ENCODE data around the gene MGAT4B. TPM values are rescaled to one million over a fixed set of nuclear protein-coding genes. Genes with fewer than 3 reads are reported as not detected.

The MGAT4B gene
- total RNA-seq, 4 donors from 2014 or later: 28.3 to 86.0 (median 61.4) TPM

DNA sequence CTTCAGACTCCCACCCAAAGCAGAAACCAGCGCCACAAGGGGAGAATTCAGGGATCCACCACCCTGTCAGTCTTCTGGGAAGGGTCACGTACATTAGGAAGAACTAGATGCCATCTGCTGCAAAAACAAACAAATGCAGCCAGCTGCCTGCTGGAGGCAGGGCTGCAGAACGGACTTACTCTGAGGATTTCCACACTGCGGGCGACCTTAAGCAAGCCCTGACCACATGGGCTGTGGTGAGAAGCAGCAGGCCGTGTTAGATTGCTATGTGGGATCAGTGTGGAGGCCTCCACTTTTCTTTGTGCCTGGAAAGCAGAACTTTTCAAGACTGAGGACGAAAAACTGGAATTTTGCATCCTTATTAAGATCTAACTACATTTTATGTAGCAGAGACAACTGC, 26.3 kb downstream of the MGAT4B start:
- intact Hi-C loops (cut with DNase I; ENCODE audit: low total_unique reads) (no loop called here), in situ Hi-C loops (cut with MboI; ENCODE audit: low sequenced_read_pairs in 4 of 4) (no loop called here)
- no peak overlapping the region for H3K4me3 ChIP-seq
- H3K27ac ChIP-seq: no peak overlapping the region
- TF ChIP-seq, protein P1, sequence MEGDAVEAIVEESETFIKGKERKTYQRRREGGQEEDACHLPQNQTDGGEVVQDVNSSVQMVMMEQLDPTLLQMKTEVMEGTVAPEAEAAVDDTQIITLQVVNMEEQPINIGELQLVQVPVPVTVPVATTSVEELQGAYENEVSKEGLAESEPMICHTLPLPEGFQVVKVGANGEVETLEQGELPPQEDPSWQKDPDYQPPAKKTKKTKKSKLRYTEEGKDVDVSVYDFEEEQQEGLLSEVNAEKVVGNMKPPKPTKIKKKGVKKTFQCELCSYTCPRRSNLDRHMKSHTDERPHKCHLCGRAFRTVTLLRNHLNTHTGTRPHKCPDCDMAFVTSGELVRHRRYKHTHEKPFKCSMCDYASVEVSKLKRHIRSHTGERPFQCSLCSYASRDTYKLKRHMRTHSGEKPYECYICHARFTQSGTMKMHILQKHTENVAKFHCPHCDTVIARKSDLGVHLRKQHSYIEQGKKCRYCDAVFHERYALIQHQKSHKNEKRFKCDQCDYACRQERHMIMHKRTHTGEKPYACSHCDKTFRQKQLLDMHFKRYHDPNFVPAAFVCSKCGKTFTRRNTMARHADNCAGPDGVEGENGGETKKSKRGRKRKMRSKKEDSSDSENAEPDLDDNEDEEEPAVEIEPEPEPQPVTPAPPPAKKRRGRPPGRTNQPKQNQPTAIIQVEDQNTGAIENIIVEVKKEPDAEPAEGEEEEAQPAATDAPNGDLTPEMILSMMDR (IDR thresholded peaks at IDR 0.05 in 4 of 5, conservative IDR thresholded peaks at IDR 0.05 in 1 of 5): no peak
- TF ChIP-seq POLR2A (IDR thresholded peaks at IDR 0.05): no peak
- peaks cover 0 to 21% of the 10 kb centered on the region in 2 donors for H3K36me3 ChIP-seq
- H3K9me3 ChIP-seq: no peaks in the 10 kb centered on the region
- no peaks in the 10 kb centered on the region for H3K4me1 ChIP-seq
- no peak for ATAC-seq
- DNase-seq: no peak
- no peaks in the 10 kb centered on the region for H3K27me3 ChIP-seq

DNA sequence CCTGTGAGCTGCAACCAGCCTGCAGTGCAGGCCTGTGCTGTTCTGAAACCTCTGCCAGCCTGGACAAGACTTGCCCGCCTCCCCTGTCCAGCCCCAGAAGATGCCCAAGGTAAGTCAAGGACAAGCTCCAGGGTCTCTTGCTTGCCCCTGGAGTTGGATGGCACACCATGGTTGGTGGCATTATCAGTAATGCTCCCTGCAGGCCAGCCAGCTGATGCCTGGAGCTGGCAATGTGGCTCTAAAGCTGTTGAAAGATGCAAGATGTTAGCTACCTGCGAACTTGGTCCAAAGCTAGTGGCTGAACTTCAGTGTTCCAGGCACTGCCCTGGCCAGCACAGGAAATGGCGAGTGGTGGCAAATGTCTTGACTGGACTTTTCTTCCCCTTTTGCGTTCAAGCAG, 26.8 kb downstream of the MGAT4B start:
- no peak for DNase-seq
- Histone ChIP-seq H3K4me3 (no peak overlapping the region), H3K27me3 (no peaks in the 10 kb centered on the region), H3K9me3 (no peaks in the 10 kb centered on the region), H3K27ac (no peak overlapping the region), H3K4me1 (no peaks in the 10 kb centered on the region), H3K36me3 (peaks cover 0 to 26% of the 10 kb centered on the region in 2 donors)
- in situ Hi-C loops (cut with MboI; ENCODE audit: low sequenced_read_pairs in 4 of 4) (no loop called here), intact Hi-C loops (cut with DNase I; ENCODE audit: low total_unique reads) (no loop called here)
- no peak for ATAC-seq
- TF ChIP-seq, protein P1 (IDR thresholded peaks at IDR 0.05 in 4 of 5, conservative IDR thresholded peaks at IDR 0.05 in 1 of 5): no peak
- TF ChIP-seq POLR2A (IDR thresholded peaks at IDR 0.05): no peak

DNA sequence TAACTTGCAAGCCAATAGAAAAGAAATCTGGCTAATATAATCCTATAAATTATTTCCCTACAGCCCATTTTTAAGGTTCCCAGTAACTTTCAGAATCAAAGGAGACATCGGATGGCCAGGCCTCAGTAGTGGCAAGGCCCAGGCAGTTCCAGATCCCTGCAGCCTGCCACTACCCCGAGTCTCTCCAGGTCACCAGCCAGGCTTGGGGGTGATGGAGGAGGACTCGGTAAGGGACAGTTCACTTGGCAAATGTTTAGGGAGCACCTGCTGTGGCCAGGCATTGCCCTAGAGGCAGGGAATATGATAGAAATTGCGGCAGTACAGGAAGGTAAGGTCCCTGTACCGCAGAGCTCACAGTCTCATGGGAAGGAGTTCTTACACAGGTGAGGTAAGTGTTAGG, 28.1 kb downstream of the MGAT4B start:
- no peak overlapping the region for H3K27ac ChIP-seq
- DNase-seq: no peak
- ATAC-seq: no peak
- H3K4me1 ChIP-seq: no peaks in the 10 kb centered on the region
- H3K4me3 ChIP-seq: no peak overlapping the region
- TF ChIP-seq, protein P1 (IDR thresholded peaks at IDR 0.05 in 4 of 5, conservative IDR thresholded peaks at IDR 0.05 in 1 of 5): no peak
- no peak for TF ChIP-seq POLR2A (IDR thresholded peaks at IDR 0.05)
- H3K9me3 ChIP-seq: no peaks in the 10 kb centered on the region
- H3K36me3 ChIP-seq: peaks cover 0 to 38% of the 10 kb centered on the region in 2 donors
- no peaks in the 10 kb centered on the region for H3K27me3 ChIP-seq
- intact Hi-C loops (cut with DNase I; ENCODE audit: low total_unique reads): no loop called here
- in situ Hi-C loops (cut with MboI; ENCODE audit: low sequenced_read_pairs in 4 of 4): no loop called here

DNA sequence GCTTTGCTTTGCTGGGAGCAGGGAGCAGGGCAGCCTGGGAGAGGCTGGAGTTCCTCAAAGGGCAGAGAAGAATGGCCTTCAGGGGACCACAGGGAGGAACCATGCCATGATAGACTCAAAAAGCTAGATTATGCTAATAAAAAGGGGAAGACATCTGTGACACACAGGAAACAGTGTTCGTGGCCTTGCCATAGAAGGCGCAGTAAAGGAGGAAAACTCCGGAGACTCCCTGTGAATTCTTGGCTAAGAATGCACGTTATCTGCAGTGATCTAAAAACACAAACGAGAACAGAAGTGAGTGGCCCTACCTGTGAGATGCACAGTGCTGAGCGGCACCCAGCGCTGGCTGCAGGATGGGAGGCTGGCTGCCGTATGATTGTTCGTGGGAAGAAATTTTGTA, 28.8 kb downstream of the MGAT4B start:
- no peak for ATAC-seq
- in situ Hi-C loops (cut with MboI; ENCODE audit: low sequenced_read_pairs in 4 of 4): no loop called here
- no peak for DNase-seq
- no peaks in the 10 kb centered on the region for H3K27me3 ChIP-seq
- no peaks in the 10 kb centered on the region for H3K9me3 ChIP-seq
- H3K4me3 ChIP-seq: no peak overlapping the region
- H3K36me3 ChIP-seq: peaks cover 0 to 45% of the 10 kb centered on the region in 2 donors
- H3K27ac ChIP-seq: no peak overlapping the region
- no peak for TF ChIP-seq POLR2A (IDR thresholded peaks at IDR 0.05)
- TF ChIP-seq, protein P1 (IDR thresholded peaks at IDR 0.05 in 4 of 5, conservative IDR thresholded peaks at IDR 0.05 in 1 of 5): no peak
- H3K4me1 ChIP-seq: no peaks in the 10 kb centered on the region
- intact Hi-C loops (cut with DNase I; ENCODE audit: low total_unique reads): no loop called here

DNA sequence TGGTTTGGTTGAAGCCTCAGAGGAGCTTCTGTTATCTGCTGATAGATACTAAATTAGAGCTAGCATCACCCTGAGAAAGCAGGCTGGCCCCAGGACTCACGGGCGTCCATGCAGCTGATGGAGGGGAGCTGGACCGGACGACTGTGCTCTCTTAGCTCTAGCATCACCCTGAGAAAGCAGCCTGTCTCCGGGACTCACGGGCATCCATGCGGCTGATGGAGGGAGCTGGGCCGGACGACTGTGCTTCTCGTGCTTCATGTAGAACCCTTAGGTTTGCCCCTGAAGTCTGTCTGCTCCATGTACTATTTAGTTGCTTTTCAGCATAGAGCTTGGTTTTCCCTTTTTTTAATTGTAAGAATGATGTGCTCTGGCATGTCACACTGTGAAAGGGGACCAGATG, 29.2 kb downstream of the MGAT4B start:
- peaks cover 0 to 50% of the 10 kb centered on the region in 2 donors for H3K36me3 ChIP-seq
- no peaks in the 10 kb centered on the region for H3K9me3 ChIP-seq
- no peaks in the 10 kb centered on the region for H3K27me3 ChIP-seq
- in situ Hi-C loops (cut with MboI; ENCODE audit: low sequenced_read_pairs in 4 of 4): no loop called here
- DNase-seq: no peak
- TF ChIP-seq, protein P1 (IDR thresholded peaks at IDR 0.05 in 4 of 5, conservative IDR thresholded peaks at IDR 0.05 in 1 of 5): no peak
- TF ChIP-seq POLR2A (IDR thresholded peaks at IDR 0.05): no peak
- no peak overlapping the region for H3K4me3 ChIP-seq
- intact Hi-C loops (cut with DNase I; ENCODE audit: low total_unique reads): no loop called here
- ATAC-seq: no peak
- no peak overlapping the region for H3K27ac ChIP-seq
- no peaks in the 10 kb centered on the region for H3K4me1 ChIP-seq

All from gastrocnemius medialis (tissue), 4 donors.